ENCODE results near the gene SCNM1. TPM values are rescaled to one million over a fixed set of nuclear protein-coding genes. Genes with fewer than 3 reads are reported as not detected.

SCNM1 gene
- polyA plus RNA-seq, 1 donor (not counting 4 experiments of a cell fraction or from before 2014, with no cell fraction given): 26.2 TPM

GRCh38 chr1:151210830-151211229 is 44.9 kb downstream of the SCNM1 start:
- Histone ChIP-seq H3K9ac (ENCODE audit: control insufficient read depth, extremely low read depth, insufficient read depth, low read length) (no peak overlapping the region), H2AFZ (ENCODE audit: control insufficient read depth, low read length) (no peak overlapping the region), H3K27ac (ENCODE audit: control insufficient read depth, insufficient read depth, low read length) (no peak overlapping the region), H3K4me3 (ENCODE audit: control insufficient read depth in 2 of 3, extremely low read depth in 1 of 3, insufficient read depth in 2 of 3, low read depth in 1 of 3, low read length in 3 of 3) (no peak overlapping the region), H3K4me1 (ENCODE audit: control insufficient read depth, extremely low read depth, insufficient read depth, low read length) (peaks cover 5% of the 10 kb centered on the region), H4K20me1 (ENCODE audit: control insufficient read depth, extremely low read depth, insufficient read depth, low read length) (peaks cover 20% of the 10 kb centered on the region), H3K27me3 (ENCODE audit: control insufficient read depth, extremely low read depth, insufficient read depth, low read length) (no peaks in the 10 kb centered on the region), H3K36me3 (ENCODE audit: control insufficient read depth in 2 of 2, extremely low read depth in 1 of 2, insufficient read depth in 2 of 2, low read length in 2 of 2) (peaks cover 19 to 20% of the 10 kb centered on the region in 2 experiments), H3K4me2 (ENCODE audit: control insufficient read depth, extremely low read depth, insufficient read depth, low read depth, low read length) (no peak overlapping the region), H3K79me2 (ENCODE audit: control insufficient read depth, insufficient read depth, low read length) (peaks cover 96% of the 10 kb centered on the region), H3K9me3 (ENCODE audit: control insufficient read depth, low read depth, low read length) (no peaks in the 10 kb centered on the region), H3K9me1 (ENCODE audit: control insufficient read depth, extremely low read depth, insufficient read depth, low read length) (no peaks in the 10 kb centered on the region)
- dilution Hi-C loops (cut with MboI; ENCODE audit: extremely low pct_ligation_motif_present, low sequenced_read_pairs): no loop called here
- FAIRE-seq: no peak
- TF ChIP-seq EZH2 (IDR thresholded peaks at IDR 0.05; ENCODE audit: low read length) (no peak), CTCF (optimal IDR thresholded peaks at IDR 0.05 in 1 of 3, IDR thresholded peaks at IDR 0.05 in 1 of 3, conservative IDR thresholded peaks at IDR 0.05 in 1 of 3; ENCODE audit: extremely low read depth in 1 of 3, insufficient read depth in 2 of 3, low read length in 3 of 3) (no peak)
- DNase-seq (ENCODE audit: low read depth, low spot score): no peak

GRCh38 chr1:151211972-151212705 is 46.2 kb downstream of the SCNM1 start:
- H3K4me2 ChIP-seq (ENCODE audit: control insufficient read depth, extremely low read depth, insufficient read depth, low read depth, low read length): no peak overlapping the region
- H3K9ac ChIP-seq (ENCODE audit: control insufficient read depth, extremely low read depth, insufficient read depth, low read length): no peak overlapping the region
- H3K4me1 ChIP-seq (ENCODE audit: control insufficient read depth, extremely low read depth, insufficient read depth, low read length): peaks cover 5% of the 10 kb centered on the region
- H3K27ac ChIP-seq (ENCODE audit: control insufficient read depth, insufficient read depth, low read length): no peak overlapping the region
- peaks cover 17 to 19% of the 10 kb centered on the region in 2 experiments for H3K36me3 ChIP-seq (ENCODE audit: control insufficient read depth in 2 of 2, extremely low read depth in 1 of 2, insufficient read depth in 2 of 2, low read length in 2 of 2)
- no peak overlapping the region for H2AFZ ChIP-seq (ENCODE audit: control insufficient read depth, low read length)
- TF ChIP-seq EZH2 (IDR thresholded peaks at IDR 0.05; ENCODE audit: low read length): no peak
- TF ChIP-seq CTCF (optimal IDR thresholded peaks at IDR 0.05 in 1 of 3, IDR thresholded peaks at IDR 0.05 in 1 of 3, conservative IDR thresholded peaks at IDR 0.05 in 1 of 3; ENCODE audit: extremely low read depth in 1 of 3, insufficient read depth in 2 of 3, low read length in 3 of 3): no peak
- peaks cover 19% of the 10 kb centered on the region for H4K20me1 ChIP-seq (ENCODE audit: control insufficient read depth, extremely low read depth, insufficient read depth, low read length)
- DNase-seq (ENCODE audit: low read depth, low spot score): no peak
- no peak overlapping the region for H3K4me3 ChIP-seq (ENCODE audit: control insufficient read depth in 2 of 3, extremely low read depth in 1 of 3, insufficient read depth in 2 of 3, low read depth in 1 of 3, low read length in 3 of 3)
- H3K9me3 ChIP-seq (ENCODE audit: control insufficient read depth, low read depth, low read length): no peaks in the 10 kb centered on the region
- FAIRE-seq: no peak
- peaks cover 94% of the 10 kb centered on the region for H3K79me2 ChIP-seq (ENCODE audit: control insufficient read depth, insufficient read depth, low read length)
- dilution Hi-C loops (cut with MboI; ENCODE audit: extremely low pct_ligation_motif_present, low sequenced_read_pairs): no loop called here
- H3K9me1 ChIP-seq (ENCODE audit: control insufficient read depth, extremely low read depth, insufficient read depth, low read length): no peaks in the 10 kb centered on the region
- no peaks in the 10 kb centered on the region for H3K27me3 ChIP-seq (ENCODE audit: control insufficient read depth, extremely low read depth, insufficient read depth, low read length)
